ENCODE data around the gene DRGX.

DRGX gene

DNA sequence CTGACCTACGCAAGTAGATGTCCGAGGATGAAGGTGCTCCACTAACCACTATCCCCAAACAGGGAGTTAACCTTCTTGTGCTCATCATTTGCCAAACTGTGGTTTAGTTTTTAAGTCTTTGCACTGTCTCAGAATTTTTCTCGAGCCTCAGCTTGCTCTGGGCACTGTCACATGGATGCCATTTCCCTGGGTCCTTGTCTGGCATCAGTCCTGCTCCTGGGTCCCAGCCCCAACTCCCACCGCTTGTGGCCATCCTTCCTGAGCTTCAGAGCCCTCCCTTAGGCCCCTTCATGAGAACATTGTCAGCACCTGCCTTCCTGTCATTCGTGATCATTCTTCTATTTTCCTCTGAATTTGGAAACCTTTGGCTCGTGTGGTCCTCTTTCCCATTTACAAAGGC is 63.1 kb downstream of the DRGX start:
- DNase-seq = no peak

- no peak for DNase-seq
Observed at GRCh38 chr10:49332333-49332732, 63.6 kb downstream of the DRGX start.

DNA sequence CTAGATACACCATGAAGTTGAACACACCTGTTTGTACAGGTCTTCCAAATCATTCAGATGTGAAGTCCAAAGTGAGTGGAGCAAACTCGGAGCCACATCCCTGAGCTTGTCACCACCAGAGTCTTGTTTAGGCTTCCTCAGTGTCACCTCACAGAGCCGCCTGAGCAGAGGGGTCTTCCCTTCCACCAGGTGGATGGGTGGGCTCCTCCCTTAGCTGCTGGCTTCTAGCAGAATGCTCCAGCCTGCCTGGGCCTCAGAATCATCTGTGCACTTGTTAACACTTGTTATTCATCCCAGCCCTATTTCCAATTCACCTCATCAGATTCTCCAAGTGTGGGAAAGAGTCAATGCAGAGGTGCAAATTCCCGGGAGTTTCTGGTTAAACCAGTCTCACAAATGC is 64.5 kb downstream of the DRGX start:
- DNase-seq = no peak

DNA sequence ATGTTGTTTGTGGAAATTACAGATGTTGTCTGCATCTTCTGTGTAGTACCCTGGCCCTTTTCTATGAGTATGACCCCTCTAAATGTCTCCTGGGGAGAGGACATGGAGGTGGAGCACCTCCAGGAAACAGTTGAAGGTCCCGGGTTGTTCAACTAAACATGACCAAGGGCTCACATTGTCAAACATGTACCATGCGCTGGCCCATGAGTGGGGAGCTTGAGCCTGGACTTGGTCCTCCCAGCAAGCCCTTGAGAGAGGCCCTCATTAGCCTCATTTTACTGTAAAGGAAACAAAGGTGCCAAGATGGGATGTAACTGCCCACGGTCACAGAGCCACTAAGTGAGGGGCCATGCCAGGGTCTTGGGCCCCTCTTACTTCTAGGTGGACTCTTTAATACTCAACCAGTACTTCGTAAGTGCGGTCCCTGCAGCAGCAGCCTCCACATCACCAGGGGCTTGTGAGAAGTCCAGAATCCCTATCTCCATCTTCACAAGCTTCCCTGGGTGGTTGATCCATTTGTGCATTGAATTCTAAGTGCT is 65.7 kb downstream of the DRGX start:
- DNase-seq = no peak

- DNase-seq = no peak
Observed at GRCh38 chr10:49329146-49329505, 66.8 kb downstream of the DRGX start.

DNA sequence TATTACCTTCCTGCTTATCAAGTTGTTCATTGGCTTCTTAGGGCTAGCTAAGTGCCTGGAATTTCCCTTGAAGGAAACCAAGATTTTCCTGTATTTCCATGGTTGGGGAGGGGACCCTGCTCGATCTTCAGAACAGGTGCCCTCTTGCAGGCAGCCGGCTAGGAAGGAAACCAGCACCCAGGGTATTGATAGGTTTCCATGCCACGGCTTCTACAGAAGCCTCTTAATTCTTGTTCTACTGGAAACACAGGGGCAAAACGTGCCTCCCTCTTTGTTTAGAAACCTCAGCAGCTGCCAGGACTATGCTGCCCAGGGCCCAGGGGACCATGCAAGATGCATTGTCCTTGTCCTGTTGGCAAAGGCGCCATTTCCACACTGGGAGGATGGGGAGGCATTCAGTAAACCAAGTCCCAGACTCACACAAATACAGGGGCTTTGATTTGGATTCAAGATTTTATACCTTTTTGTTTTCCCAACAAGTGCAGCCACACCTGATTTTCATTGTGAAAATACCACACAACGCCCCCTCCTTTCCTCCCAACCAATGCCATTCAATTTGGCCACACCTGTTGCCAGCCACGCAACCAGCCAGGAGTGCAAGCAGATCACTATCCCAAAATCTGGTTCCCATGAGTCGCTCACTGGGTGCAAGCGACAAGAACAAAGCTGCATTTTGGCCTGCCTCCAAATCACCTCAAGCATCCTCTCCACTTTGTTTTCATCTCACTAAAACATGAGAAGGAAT is 67.3 kb downstream of the DRGX start:
- no peak for DNase-seq

DNA sequence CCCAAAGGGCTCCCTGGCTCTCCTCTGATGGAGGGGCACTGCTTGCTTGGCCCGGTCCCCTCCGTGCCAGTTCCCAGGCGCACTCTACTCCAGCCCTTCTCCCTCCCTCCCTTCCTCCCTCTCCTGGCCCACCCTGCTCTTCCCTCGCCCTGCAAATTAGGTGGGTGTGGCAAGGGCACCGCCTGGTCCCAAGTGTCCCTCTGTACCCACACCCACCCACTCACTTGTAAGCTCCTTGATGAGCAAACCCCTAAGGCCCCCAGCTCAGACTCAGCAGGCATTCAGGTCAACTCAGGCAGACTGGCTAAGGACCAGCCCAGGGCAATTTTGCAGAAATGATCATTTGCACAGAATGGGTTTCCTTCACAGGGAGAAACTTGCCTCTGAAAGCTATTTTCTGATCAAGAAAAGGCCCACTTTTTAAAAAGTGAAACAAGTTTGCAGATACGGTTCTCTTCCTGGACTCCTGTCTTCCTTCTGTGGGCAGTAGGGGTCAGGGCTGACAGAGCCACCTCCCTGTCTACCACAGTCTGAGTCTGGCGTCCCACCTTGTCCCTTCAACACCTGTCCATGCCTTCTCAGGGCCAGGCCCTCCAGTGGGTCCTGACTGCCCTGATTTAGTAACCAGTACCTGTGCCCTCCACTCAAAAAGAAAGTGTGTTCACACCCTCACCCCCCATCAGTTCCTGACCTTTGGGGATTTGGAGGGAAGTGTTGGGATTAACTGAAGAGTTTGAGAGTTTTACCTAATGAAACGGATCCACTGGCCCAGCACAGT is 68.7 kb downstream of the DRGX start:
- DNase-seq = no peak

- no peak for DNase-seq
Observed at GRCh38 chr10:49325916-49326783, 69.7 kb downstream of the DRGX start.

DNA sequence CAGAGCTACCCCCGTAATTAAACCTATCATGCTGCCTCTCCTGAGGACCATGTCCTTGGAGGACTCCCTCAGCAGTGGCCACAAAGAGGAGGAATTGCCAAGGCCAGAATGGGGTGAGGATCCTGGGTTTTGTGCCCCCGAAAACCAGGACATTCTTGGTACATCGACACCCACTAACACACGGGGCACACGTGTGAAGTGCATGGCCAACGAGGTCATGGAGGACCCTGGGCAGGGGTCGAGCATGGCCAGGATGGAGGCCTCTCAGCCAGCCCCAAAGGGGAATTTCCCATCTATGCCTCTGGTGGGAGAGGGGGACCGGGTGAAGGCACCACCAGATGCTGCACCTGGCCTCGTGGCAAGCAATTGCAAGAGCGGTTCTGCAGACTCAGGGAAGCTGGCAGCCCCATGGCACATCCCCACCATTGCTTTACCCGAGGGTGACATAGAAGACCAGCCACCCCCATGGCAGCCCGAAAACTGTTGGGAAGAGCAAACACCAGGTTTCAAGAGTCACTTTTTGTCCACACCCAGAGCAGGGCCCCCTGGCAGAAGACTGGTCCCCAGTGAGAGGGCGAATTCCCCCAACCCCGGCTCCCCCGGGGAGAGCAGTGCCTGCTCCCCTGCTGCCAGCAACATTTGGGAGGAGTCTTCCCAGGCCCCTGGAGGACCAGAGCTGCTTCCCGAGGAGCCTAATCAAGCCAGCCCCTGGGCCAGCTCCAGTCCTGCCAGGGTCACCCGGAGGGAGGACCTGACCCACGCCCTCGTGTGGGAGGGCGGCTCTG is 70.6 kb downstream of the DRGX start:
- DNase-seq = no peak

DNA sequence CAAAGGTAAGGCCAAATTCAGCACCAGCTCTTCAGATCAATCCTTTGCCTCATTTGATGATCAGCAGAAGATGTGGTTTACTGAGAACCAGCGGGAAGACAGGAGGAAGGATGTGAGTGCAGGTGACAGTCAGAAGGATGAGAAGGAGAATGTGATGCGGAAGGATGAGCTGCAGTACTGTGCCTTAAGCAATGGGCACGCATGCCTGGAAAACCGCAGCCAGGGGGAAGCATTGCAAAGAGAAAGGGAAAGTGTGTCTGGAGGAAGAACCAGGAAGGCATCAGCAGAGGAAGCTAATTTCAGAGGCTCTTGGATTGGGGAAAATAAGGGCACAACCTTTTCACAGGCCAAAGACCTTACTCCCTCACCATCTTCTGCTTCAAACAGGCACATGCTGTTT is 71.2 kb downstream of the DRGX start:
- no peak for DNase-seq

DNA sequence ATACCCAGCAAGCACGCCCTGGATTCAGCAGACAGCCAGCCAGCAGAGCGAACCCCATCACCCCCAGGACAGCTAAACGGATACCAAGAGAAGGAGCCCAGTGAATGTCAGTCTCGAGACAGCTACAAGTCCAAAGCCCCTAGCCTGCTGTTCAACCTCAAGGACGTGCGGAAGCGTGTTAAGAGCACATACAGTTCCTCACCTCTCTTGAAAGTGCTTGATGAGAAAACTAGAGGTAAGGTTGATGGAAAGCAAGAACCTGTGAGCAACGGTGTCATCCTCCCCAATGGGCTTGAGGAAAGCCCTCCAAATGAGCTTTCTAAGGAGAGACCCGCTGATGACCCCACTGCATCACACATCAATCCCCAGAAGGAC is 72.0 kb downstream of the DRGX start:
- DNase-seq = no peak

- no peak for DNase-seq
Observed at GRCh38 chr10:49323171-49323895, 72.6 kb downstream of the DRGX start.

DNA sequence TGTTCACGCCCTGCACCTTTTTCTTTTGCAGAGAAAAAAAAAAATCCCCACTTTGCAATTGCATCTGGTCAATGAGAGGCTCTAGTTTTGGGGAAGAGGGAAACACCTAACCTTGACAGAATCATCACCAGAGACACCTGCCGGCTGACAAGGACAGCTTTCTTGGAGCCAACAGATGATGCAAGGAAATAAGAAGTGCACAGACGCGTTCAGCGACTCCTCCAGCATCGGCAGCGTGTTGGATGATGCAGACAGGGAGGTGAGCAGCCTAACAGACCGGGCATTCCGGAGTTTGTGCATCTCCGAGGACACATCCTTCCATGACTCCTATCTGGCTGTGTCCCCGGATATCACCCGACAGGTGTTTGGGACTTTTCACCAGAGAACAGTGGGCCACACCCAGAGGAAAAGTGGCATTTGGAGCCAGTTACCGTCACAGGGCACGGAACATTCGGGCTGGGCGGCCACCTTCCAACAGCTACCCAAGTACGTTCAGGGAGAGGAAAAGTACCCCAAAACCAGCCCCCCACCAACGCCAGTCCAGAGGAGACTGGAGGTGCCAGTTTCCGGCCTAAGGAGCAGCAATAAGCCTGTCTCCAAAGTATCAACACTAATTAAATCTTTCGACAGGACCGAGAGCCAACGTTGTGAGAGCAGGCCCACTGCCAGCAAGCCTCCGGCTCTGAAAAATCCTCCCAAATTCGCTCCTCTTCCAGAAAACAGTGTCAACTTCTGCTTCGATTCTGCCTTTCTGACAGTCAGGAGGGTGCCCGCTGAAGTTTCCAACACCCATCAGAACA is 73.3 kb downstream of the DRGX start:
- no peak for DNase-seq

DNA sequence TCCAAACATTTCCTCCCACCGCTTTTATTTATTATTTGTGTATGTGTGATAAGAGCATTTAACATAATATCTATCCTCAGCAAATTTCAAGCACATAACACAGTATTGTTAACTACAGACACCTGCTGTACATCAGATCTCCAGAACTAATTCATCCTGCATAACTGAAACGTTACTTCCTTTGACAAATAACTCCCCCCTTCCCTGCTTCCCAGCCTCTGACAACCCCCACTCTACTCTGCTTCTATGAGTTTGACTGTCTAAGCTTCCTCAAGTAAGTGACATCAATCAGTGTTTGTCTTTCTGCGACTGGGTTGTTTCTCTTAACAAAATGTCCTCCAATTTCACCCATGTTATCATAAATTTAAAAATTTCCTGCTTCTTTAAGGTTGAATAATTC is 74.9 kb downstream of the DRGX start:
- no peak for DNase-seq

- DNase-seq = no peak
Observed at GRCh38 chr10:49320191-49320590, 75.7 kb downstream of the DRGX start.

GRCh38 chr10:49319206-49319605 is 76.7 kb downstream of the DRGX start:
- no peak for DNase-seq

- no peak for DNase-seq
Observed at GRCh38 chr10:49318755-49319154, 77.1 kb downstream of the DRGX start.

GRCh38 chr10:49318028-49318427 is 77.9 kb downstream of the DRGX start:
- DNase-seq = no peak

DNA sequence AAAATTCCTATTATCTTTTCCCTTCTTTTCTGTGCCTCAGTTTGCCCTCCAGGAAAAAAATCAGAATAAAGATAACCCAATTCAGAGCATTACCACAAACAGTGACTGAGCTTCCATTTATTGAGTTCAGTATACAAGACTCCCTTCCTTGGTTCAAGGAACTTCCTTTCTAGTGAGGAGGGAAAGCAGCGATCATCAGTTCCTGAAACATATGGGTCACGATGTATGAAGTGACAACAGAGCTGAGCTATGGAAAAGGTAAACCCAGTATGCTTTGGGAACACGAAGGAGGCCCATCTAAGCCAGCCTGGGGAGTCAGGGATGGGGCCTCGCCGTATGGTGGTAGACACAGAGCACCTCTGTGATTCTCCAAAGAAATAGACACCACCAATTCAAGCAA is 81.1 kb downstream of the DRGX start:
- no peak for DNase-seq
